CD14-positive monocyte (primary cell): Measurements from ENCODE around the gene HOMEZ. TPM values are rescaled to one million over a fixed set of nuclear protein-coding genes. Genes with fewer than 3 reads are reported as not detected.

Experiments
- DNase-seq, 3 donors: peaks; one replicate each; pipeline ENCODE4 v3.0.0-alpha.2; 2011 to 2022
- H2AFZ ChIP-seq: 2 replicates; pipeline ENCODE4 v1.6.0; 2012; ENCODE audit warnings: mild to moderate bottlenecking, low read depth, low read length, inconsistent platforms; ENCODE audit not compliant: insufficient read depth, poor library complexity, severe bottlenecking
- H3K27ac ChIP-seq, 2 donors: 1 replicate in 1 of 2; 2 replicates in 1 of 2; pipeline ENCODE4 v1.5.1; 2012 to 2013; ENCODE audit warnings: low read length in 2 of 2, control low read depth in 1 of 2, inconsistent platforms in 1 of 2, low read depth in 1 of 2, mild to moderate bottlenecking in 1 of 2
- H3K27me3 ChIP-seq, 2 donors: one replicate each; pipeline versions ENCODE4 v1.6.0 to v1.6.1; 2011 to 2013; ENCODE audit warnings: low read length in 2 of 2; ENCODE audit not compliant: control insufficient read depth in 2 of 2, insufficient read depth in 2 of 2
- H3K36me3 ChIP-seq, 2 donors: replicated peaks in 1 of 2; 1 replicate in 1 of 2; 2 replicates in 1 of 2; pipeline versions ENCODE4 v1.5.1 to v1.6.1; 2012 to 2013; ENCODE audit warnings: low read length in 2 of 2, control low read depth in 1 of 2, inconsistent platforms in 1 of 2, mild to moderate bottlenecking in 1 of 2; ENCODE audit not compliant: insufficient read depth in 2 of 2, control insufficient read depth in 1 of 2
- H3K4me1 ChIP-seq, 2 donors: 1 replicate in 1 of 2; 2 replicates in 1 of 2; pipeline versions ENCODE4 v1.5.1 to v1.6.1; 2012 to 2013; ENCODE audit warnings: low read length in 2 of 2, control low read depth in 1 of 2, inconsistent platforms in 1 of 2, mild to moderate bottlenecking in 1 of 2, moderate library complexity in 1 of 2; ENCODE audit not compliant: insufficient read depth in 2 of 2, control insufficient read depth in 1 of 2
- H3K4me2 ChIP-seq: replicated peaks from 2 replicates; pipeline ENCODE3; 2012; ENCODE audit warnings: low read length, moderate library complexity, mild to moderate bottlenecking; ENCODE audit not compliant: poor library complexity, severe bottlenecking; ENCODE audit errors: extremely low read depth
- H3K4me3 ChIP-seq, 3 experiments: fragments of 200-600 bp in 1 of 3; sonication (generic) in 1 of 3; replicated peaks in 1 of 3; 1 replicate in 2 of 3; 2 replicates in 1 of 3; pipeline ENCODE4 v1.5.1; 2011 to 2013; ENCODE audit warnings: low read length in 3 of 3, mild to moderate bottlenecking in 3 of 3, control low read depth in 2 of 3, low read depth in 2 of 3, inconsistent platforms in 1 of 3, moderate library complexity in 1 of 3
- H3K79me2 ChIP-seq: 2 replicates; pipeline ENCODE4 v1.6.0; 2012; ENCODE audit warnings: mild to moderate bottlenecking, control low read depth, inconsistent platforms, low read length, moderate library complexity; ENCODE audit not compliant: insufficient read depth
- H3K9ac ChIP-seq: 2 replicates; pipeline ENCODE4 v1.6.0; 2017; ENCODE audit warnings: low read length, mild to moderate bottlenecking; ENCODE audit not compliant: insufficient read depth, poor library complexity, severe bottlenecking
- H3K9me3 ChIP-seq, 2 donors: replicated peaks in 1 of 2; 1 replicate in 1 of 2; 2 replicates in 1 of 2; pipeline versions ENCODE4 v1.5.1 to v1.6.1; 2012 to 2013; ENCODE audit warnings: low read length in 2 of 2, control low read depth in 1 of 2; ENCODE audit not compliant: control insufficient read depth in 1 of 2, insufficient read depth in 1 of 2
- H4K20me1 ChIP-seq: 2 replicates; pipeline ENCODE4 v1.6.0; 2012; ENCODE audit warnings: mild to moderate bottlenecking, low read length, control low read depth, moderate library complexity; ENCODE audit not compliant: insufficient read depth
- H3K27ac Mint-ChIP-seq, 7 donors: one replicate each; pipeline ENCODE4 v1.8.0; 2020; ENCODE audit warnings: mild to moderate bottlenecking in 7 of 7, mixed read lengths in 7 of 7, moderate library complexity in 6 of 7, inconsistent platforms in 2 of 7
- H3K27me3 Mint-ChIP-seq, 3 donors: one replicate each; pipeline ENCODE4 v1.8.0; 2021 to 2022; ENCODE audit warnings: low read depth in 3 of 3, mild to moderate bottlenecking in 3 of 3, mixed read lengths in 3 of 3, moderate library complexity in 3 of 3, inconsistent platforms in 1 of 3
- H3K36me3 Mint-ChIP-seq, 2 donors: one replicate each; pipeline ENCODE4 v1.8.0; 2020; ENCODE audit warnings: mixed read lengths in 2 of 2, inconsistent platforms in 1 of 2, mild to moderate bottlenecking in 1 of 2
- H3K4me1 Mint-ChIP-seq: one replicate; pipeline ENCODE4 v1.8.0; 2020; ENCODE audit warnings: mild to moderate bottlenecking, mixed read lengths
- H3K4me3 Mint-ChIP-seq, 2 donors: one replicate each; pipeline ENCODE4 v1.8.0; 2020; ENCODE audit warnings: mild to moderate bottlenecking in 2 of 2, mixed read lengths in 2 of 2, moderate library complexity in 1 of 2
- H3K9me3 Mint-ChIP-seq, 7 donors: one replicate each; pipeline ENCODE4 v1.8.0; 2020 to 2022; ENCODE audit warnings: mixed read lengths in 7 of 7, mild to moderate bottlenecking in 6 of 7, moderate library complexity in 6 of 7, inconsistent platforms in 2 of 7
- CTCF ChIP-seq: fragments of 200-600 bp; IDR thresholded peaks from one replicate; pipeline ENCODE4 v1.8.0; 2022; ENCODE audit warnings: antibody characterized with exemption, mild to moderate bottlenecking
- WGBS: methylation state at CpG from one replicate; pipeline ENCODE4 v1.1.5; 2013; ENCODE audit warnings: missing lambda C conversion rate; ENCODE audit not compliant: insufficient coverage; 5-methylcytosine and 5-hydroxymethylcytosine counted together
- intact Hi-C, 2 donors: fragments of 100-400 bp; cut with micrococcal nuclease; formaldehyde crosslinking; loops; one replicate each; pipeline versions ENCODE4 v1.15.0 to v1.15.1; 2023
- polyA plus RNA-seq, 3 donors: library from polyadenylated mRNA; depleted of rRNA in 1 of 3; unstranded in 2 of 3; stranded (reverse) in 1 of 3; fragments of 300-500 nt in 2 of 3; fragments of >200 nt in 1 of 3; fragmentation: Illumina TruSeq in 2 of 3; gene quantifications; 1 replicate in 2 of 3; 2 replicates in 1 of 3; pipeline ENCODE4 v1.2.3, GENCODE V29; 2012 to 2021

Gene HOMEZ
- polyA plus RNA-seq, 3 donors: 3.5 to 5.4 (median 4.1) TPM

DNA sequence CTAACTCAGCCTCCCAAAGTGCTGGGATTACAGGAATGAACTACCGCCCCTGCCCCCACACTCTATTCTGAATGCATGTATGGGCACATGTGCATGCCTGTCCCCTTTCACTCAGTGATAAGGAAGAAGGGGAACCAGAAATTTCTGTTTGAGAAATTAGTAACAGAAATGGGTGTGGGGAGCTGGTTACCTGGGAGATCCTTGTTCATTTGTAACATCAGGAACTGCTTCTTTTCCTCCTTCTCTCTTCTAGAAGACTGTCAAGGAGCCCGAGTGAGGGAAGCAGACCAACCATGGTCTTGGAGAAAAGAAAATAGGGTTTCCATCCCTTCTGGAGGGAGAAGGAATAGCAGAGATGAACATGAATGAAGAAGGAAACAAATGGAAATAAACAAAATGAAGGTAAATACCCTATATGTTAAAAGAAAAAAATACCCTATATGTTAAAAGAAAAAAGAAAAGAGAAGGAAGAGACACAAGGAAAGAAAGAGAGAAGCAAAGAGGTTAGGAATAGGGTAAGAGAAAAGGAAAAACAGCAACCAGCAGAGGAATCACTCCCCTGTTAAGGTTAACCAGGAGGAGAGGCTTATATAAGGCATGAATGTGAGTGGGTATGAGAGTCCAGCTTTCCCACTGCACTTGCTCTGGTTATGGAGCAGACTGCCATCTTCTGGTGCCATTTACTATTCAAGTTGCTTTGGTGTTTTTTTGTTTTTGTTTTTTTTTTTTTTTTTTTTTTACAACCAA, 13.5 kb upstream of the HOMEZ start:
- Mint-ChIP-seq H3K27ac (peak overlapping the region in 6 of 7 donors; percentile 35 to 99 (median 83)), H3K27me3 (no peaks in the 10 kb centered on the region), H3K4me3 (no peak overlapping the region), H3K9me3 (peaks cover 0 to 2% (median 0%) of the 10 kb centered on the region in 7 donors), H3K36me3 (peaks cover 22 to 38% of the 10 kb centered on the region in 2 donors), H3K4me1 (peaks cover 39% of the 10 kb centered on the region)
- Histone ChIP-seq H2AFZ (no peak overlapping the region), H3K9me3 (no peaks in the 10 kb centered on the region), H3K36me3 (peaks cover 18 to 31% of the 10 kb centered on the region in 2 donors), H4K20me1 (no peaks in the 10 kb centered on the region), H3K9ac (no peak overlapping the region), H3K4me1 (peaks cover 33 to 49% of the 10 kb centered on the region in 2 donors), H3K27ac (peak overlapping the region in 1 of 2 donors; percentile 96), H3K79me2 (peaks cover 20% of the 10 kb centered on the region), H3K4me2 (peak overlapping the region; percentile 77), H3K27me3 (no peaks in the 10 kb centered on the region), H3K4me3 (peak overlapping the region in 1 of 3 experiments; percentile 83)
- DNase-seq: peak in 2 of 3 donors; percentile 11 to 12
- peak; percentile 24 for TF ChIP-seq CTCF
- intact Hi-C loops: no loop called here
- no CpG with 5 or more reads among the region's 2 CpGs for WGBS

DNA sequence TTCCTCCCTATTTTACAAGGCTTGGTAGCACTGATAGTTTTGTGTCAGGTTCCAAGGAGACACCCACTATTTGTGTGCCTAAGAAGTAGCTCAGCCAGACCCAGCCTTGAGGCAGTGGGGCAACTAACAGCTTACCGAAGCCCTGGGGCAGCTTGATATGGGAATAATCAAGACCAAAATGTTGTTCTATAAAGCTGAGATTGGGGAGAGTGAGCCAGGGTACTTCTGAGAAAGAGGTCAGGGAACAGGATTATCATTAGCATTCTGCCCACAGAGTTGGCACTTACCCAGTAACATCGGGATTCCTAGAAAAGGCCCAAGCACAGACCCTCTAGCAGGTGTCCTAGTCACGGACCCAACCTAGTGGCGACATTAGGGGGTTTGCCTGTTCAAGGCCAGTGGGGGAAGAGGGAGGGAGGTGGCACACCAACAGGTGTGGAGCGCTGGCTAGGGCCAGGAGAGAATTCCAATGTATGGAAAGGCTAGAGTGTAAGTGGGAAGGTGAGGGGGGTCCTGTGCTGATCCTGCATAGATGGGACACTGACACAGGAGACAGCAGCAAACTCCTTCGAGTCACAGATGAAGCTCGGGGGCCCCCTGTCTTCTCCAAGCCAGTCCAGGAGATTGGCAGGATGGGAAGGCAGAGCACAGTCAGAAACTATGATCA, 11.8 kb upstream of the HOMEZ start:
- H3K79me2 ChIP-seq: peaks cover 20% of the 10 kb centered on the region
- no peak overlapping the region for H2AFZ ChIP-seq
- Mint-ChIP-seq H3K27me3 (peaks cover 3 to 9% (median 3%) of the 10 kb centered on the region in 3 donors), H3K36me3 (peaks cover 22 to 38% of the 10 kb centered on the region in 2 donors), H3K4me3 (no peak overlapping the region), H3K4me1 (peaks cover 39% of the 10 kb centered on the region), H3K27ac (peak overlapping the region in 4 of 7 donors; percentile 5 to 73 (median 62)), H3K9me3 (peaks cover 0 to 2% (median 0%) of the 10 kb centered on the region in 7 donors)
- H3K27me3 ChIP-seq: no peaks in the 10 kb centered on the region
- no peak for TF ChIP-seq CTCF
- H3K4me2 ChIP-seq: no peak overlapping the region
- H3K4me3 ChIP-seq: no peak overlapping the region
- DNase-seq: no peak
- no peak overlapping the region for H3K9ac ChIP-seq
- peak overlapping the region in 1 of 2 donors; percentile 53 for H3K27ac ChIP-seq
- peaks cover 30 to 45% of the 10 kb centered on the region in 2 donors for H3K4me1 ChIP-seq
- no peaks in the 10 kb centered on the region for H4K20me1 ChIP-seq
- 95% methylated on average over 3 of the region's 7 CpGs for WGBS
- H3K9me3 ChIP-seq: no peaks in the 10 kb centered on the region
- intact Hi-C loops: no loop called here
- H3K36me3 ChIP-seq: peaks cover 18 to 31% of the 10 kb centered on the region in 2 donors
